D721Med (cell line): ENCODE results near the gene NINL.

ENCODE experiments used
- DNase-seq: peaks from one replicate; pipeline ENCODE4 v3.0.0; 2011; ENCODE audit warnings: low spot score; ENCODE audit not compliant: insufficient read length
- FAIRE-seq: peaks from 2 replicates; lab custom pipeline; 2011; peaks lifted over from hg19 to GRCh38; lab: Jason Lieb, UNC
- TF ChIP-seq, protein P1 (sequence below): IDR thresholded peaks from 2 replicates; pipeline ENCODE4 v1.5.1; 2012; ENCODE audit warnings: mild to moderate bottlenecking, control low read depth; ENCODE audit not compliant: insufficient read depth; ENCODE audit errors: missing control alignments

NINL gene

DNA sequence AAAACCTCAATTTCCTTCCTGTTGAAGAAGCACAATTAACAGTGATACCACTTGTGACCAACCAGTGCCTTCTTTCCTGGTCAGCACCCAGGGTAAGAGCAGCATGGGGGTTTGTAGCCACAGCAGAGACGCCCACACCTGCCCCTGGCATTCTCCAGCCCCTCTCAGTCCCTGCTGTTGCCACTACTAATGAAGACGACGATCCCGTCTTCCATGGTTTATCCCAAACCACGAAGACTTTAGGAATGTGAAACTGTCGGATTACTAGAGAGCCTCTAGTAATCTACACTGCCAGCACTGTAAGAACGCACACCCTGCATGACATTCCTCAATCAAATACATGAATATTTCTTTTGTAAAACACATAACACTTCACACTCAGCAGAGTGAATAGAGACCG lies 117.9 kb downstream of the NINL start:
- TF ChIP-seq, protein P1, sequence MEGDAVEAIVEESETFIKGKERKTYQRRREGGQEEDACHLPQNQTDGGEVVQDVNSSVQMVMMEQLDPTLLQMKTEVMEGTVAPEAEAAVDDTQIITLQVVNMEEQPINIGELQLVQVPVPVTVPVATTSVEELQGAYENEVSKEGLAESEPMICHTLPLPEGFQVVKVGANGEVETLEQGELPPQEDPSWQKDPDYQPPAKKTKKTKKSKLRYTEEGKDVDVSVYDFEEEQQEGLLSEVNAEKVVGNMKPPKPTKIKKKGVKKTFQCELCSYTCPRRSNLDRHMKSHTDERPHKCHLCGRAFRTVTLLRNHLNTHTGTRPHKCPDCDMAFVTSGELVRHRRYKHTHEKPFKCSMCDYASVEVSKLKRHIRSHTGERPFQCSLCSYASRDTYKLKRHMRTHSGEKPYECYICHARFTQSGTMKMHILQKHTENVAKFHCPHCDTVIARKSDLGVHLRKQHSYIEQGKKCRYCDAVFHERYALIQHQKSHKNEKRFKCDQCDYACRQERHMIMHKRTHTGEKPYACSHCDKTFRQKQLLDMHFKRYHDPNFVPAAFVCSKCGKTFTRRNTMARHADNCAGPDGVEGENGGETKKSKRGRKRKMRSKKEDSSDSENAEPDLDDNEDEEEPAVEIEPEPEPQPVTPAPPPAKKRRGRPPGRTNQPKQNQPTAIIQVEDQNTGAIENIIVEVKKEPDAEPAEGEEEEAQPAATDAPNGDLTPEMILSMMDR = no peak
- DNase-seq (no peak), FAIRE-seq (no peak)

DNA sequence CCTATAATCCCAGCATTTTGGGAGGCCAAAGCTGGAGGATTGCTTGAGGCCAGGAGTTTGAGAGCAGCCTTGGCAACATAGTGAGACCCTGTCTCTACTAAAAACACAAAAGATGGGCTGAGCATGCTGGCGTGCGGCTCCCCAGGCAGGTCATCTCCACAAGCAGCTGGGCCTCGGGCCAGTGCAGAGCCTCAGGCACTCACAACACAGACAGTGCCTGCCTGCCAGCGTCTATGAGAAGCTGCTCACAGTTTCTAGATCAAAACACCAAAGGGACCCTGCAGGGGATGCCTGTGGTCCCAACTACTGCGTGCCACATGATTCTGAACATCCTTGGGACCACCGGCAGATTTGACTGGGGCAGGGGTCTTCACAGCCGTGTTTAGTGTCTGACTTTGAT lies 118.5 kb downstream of the NINL start:
- no peak for DNase-seq
- no peak for FAIRE-seq
- TF ChIP-seq, protein P1 = no peak

DNA sequence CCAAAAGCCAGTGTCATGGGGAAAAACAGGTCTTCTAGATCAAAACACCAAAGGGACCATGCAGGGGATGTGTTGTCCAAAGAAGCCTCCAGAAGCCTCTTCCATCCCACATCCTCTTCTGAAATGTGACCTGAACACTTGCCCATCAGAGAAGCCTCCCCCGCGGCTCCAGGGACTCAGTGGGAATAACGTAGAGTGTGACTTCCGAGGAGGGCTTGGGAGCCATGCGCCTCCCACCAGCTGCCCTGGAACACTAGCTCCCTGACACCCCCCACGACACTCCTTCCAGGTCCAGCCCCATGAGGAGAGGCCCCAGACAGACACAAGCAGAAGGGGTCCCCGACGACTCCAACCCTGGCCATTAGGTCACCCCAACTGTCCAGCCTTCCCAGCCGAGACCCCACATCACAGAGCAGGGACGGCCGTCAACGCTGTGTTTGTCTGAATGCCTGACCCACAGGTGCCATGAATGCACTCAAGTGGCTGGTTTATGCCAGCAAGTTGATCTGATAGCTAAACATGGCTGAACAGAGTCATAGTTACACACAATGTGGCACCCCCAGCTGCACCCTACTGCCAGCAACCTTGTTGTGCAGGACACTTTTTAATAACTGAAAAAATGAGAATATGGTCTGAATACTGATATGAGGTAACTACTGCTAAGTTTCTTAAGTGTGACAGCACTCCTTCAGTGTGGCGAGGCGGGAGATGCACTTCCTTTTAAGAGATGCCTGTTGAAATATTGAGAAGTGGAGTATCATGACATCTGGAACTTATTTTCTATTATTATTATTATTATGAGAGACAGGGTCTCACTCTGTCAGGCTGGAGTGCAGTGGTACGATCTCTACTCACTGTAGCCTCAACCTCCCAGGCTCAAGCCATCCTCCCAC lies 119.8 kb downstream of the NINL start:
- FAIRE-seq (no peak), DNase-seq (no peak)
- TF ChIP-seq, protein P1 = no peak

DNA sequence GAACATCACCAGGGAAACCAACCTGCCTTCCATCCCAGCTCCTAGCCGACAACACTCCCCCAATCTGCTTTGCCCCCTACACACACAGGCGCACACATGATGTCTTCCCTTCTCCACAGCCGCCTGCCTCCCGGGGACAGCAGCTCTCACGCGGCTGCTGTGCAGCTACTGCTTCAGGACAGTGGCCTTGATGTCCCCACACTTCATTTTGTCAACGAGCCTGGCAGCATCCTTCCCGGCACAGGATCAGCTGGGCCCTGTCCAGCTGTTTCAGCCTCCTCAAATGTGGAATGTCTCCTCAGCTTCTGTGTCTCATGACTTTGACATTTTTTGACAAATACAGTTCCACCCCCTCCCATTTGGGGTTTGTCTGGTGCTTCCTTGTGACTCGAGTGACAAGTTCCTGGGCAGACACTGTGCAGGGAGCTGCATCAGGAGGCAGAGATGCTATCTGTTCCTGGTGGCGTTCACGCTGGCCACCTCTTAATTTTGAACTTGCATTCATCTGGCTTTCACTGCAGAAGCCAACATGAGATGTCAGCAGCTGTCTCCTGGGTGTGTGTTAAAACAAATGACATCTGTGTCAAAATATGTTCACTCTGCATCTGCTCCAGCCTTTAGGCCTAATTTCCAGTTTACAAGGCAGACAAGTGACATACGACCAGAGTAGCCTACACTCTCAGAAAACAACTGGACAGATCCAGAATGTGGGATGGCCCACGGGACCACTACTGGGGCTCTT lies 120.7 kb downstream of the NINL start:
- TF ChIP-seq, protein P1 = no peak
- DNase-seq (no peak), FAIRE-seq (no peak)

DNA sequence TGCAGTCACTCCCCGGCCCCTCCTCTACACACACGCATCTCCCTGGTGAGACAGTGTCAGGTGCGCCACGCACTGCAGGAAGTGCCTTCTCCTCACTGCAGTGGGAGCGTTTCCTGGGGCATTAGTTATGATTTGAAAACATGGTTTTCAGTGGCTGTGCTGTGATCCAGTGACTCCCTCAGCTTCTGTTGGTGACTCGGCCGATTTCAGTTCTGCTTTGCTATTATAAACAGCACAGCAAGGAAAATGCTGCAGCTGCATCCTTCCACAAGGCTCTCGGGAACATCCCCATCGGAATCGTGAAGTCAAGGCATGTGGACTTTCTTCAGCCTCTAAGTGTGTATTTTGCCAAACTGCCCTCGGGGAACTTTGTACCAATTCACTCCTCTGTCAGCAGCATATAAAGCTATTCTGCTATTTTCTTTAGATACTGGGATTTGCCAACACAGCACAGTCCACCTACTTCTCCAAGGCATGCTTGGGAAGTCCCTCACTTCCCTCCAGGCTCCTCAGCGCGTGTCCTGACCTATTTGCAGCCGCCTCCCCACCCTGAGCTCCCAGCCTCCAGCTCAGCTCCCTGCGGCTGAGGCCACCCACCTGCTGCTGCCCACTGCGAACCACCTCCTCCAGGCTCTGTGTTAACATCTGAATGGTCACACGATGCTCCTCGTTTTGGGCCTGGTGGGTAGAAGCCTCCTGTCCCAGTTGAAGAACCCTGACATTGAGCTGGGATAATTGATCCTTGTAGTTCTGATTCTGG lies 123.4 kb downstream of the NINL start:
- no peak for FAIRE-seq
- no peak for DNase-seq
- TF ChIP-seq, protein P1 = no peak

DNA sequence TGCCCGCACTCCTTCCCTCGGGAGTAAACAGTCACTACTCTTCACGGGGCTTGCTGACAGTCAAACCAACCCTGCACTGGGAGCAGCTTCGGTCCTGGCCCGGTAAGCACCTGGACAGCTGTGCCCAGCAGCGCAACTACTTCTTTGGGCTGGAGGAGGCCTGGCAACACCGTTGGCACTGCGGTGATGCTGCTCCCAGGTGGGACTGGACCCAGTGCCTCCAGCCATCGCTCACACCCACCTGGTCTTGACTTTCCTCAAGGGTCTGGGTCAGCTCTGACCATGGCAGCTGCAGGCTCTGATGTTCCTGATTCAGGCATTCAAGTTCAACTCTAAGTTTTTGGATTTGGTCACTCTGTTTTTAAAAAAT lies 124.1 kb downstream of the NINL start:
- FAIRE-seq (no peak), DNase-seq (no peak)
- TF ChIP-seq, protein P1 = no peak
